Measurements from ENCODE around the gene DUS3L. TPM values are rescaled to one million over a fixed set of nuclear protein-coding genes. Genes with fewer than 3 reads are reported as not detected.

DUS3L gene
- total RNA-seq, 1 donor from 2014 or later = 42.6 TPM

DNA sequence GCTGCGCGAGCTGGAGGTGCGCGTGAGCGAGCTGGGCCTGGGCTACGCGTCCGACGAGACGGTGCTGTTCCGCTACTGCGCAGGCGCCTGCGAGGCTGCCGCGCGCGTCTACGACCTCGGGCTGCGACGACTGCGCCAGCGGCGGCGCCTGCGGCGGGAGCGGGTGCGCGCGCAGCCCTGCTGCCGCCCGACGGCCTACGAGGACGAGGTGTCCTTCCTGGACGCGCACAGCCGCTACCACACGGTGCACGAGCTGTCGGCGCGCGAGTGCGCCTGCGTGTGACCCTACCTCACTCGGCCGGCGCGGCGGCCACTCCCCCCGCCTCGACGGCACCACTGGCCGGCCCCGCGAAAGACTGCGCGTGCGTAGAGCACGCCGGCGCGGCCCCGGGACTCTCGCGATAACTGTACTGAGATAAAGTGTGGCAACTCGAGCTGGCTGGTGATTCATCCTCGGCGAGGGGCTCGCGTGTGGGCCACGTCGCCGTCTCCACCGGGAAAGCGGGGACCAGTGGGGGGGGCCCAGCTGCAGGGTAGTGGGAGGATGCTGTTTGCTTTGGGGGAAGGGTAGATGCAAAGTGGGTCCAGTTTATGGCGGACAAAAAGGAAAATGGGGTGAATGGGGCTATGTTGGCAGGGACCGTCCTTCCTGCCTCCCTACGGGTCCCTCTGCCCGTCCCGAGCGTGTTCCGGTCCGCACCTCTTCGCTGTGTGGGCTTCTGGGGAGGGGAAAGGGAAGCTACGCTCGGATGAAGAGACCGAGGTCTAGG, 37.1 kb upstream of the DUS3L start:
- peak overlapping the region; percentile 88 for H3K4me3 Mint-ChIP-seq (ENCODE audit: low read depth)
- peak overlapping the region; percentile 97 for H3K27ac Mint-ChIP-seq
- H3K9me3 Mint-ChIP-seq (ENCODE audit: low read depth) = no peaks in the 10 kb centered on the region
- TF ChIP-seq, protein P1, sequence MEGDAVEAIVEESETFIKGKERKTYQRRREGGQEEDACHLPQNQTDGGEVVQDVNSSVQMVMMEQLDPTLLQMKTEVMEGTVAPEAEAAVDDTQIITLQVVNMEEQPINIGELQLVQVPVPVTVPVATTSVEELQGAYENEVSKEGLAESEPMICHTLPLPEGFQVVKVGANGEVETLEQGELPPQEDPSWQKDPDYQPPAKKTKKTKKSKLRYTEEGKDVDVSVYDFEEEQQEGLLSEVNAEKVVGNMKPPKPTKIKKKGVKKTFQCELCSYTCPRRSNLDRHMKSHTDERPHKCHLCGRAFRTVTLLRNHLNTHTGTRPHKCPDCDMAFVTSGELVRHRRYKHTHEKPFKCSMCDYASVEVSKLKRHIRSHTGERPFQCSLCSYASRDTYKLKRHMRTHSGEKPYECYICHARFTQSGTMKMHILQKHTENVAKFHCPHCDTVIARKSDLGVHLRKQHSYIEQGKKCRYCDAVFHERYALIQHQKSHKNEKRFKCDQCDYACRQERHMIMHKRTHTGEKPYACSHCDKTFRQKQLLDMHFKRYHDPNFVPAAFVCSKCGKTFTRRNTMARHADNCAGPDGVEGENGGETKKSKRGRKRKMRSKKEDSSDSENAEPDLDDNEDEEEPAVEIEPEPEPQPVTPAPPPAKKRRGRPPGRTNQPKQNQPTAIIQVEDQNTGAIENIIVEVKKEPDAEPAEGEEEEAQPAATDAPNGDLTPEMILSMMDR (IDR thresholded peaks at IDR 0.05; ENCODE audit: unreplicated experiment) = no peak
- no peaks in the 10 kb centered on the region for H3K36me3 Mint-ChIP-seq (ENCODE audit: insufficient read depth)
- peak; percentile 95 for DNase-seq (ENCODE audit: low spot score, unreplicated experiment)
- peaks cover 4% of the 10 kb centered on the region for H3K27me3 Mint-ChIP-seq
- H3K4me1 Mint-ChIP-seq (ENCODE audit: low read depth) = peaks cover 1% of the 10 kb centered on the region

DNA sequence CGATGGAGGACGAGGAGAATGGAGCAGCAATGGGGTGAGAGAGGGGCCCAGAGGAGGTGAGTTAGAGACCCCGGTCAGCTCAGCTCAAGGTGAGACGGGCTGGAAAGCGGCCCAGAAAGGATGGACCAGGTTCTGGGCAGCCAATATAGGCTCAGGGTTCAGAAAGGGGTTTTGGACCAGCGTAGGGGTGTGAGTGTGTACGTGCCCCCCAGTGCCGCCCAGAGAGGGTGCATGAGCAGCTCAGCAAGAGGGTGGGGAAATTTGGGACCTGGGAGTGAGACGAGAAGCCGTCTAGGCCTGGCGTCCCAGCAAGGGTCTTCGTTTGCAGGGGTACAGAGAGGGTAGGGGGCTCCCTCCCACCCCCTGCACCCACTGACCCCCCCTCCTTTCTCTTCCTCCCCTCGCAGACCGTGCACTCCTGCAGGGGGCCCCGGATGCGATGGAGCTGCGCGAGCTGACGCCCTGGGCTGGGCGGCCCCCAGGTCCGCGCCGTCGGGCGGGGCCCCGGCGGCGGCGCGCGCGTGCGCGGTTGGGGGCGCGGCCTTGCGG, 36.5 kb upstream of the DUS3L start:
- TF ChIP-seq, protein P1 (IDR thresholded peaks at IDR 0.05; ENCODE audit: unreplicated experiment) = no peak
- H3K27ac Mint-ChIP-seq = peak overlapping the region; percentile 91
- no peaks in the 10 kb centered on the region for H3K36me3 Mint-ChIP-seq (ENCODE audit: insufficient read depth)
- H3K4me1 Mint-ChIP-seq (ENCODE audit: low read depth) = peaks cover 1% of the 10 kb centered on the region
- no peak for DNase-seq (ENCODE audit: low spot score, unreplicated experiment)
- peak overlapping the region; percentile 73 for H3K4me3 Mint-ChIP-seq (ENCODE audit: low read depth)
- peaks cover 4% of the 10 kb centered on the region for H3K27me3 Mint-ChIP-seq
- H3K9me3 Mint-ChIP-seq (ENCODE audit: low read depth) = no peaks in the 10 kb centered on the region

DNA sequence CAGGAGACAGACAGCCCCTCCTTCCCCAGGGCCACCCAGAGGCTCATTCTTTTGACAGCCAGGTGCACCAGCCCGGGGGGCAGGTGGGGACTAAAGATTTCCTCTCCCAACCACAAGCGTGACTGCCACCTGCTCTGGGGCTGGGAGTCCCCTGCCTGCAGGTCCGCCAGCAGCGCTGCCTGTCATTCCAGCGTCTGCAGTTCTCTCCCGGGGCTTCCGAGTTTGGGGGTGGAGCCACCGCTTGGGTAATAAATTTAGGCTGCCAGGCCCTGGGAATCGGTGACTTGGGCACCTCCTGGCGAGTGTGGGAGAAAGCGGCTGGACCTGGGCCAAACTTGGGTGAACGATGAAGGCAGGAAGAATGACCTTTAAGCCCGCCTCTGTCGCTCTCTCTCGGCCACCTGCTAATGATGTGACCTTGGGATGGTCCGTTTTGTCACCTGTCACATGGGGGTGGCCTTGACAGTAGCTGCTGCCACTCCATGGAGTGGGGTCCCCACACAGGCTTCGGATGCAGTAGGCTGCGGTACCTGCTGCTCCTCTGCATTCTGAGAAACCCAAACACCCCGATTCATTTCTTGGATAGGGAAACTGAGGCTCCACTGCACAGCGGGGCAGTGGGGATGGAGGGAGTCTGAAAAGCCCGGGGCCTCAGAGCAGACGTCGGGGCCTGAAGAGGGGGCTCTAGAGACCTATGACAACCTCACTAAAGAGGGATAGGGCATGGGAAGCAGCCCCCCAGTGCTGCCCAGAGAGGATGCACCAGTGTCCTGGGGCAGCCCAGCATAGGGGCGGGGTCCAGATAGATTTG, 35.8 kb upstream of the DUS3L start:
- Mint-ChIP-seq H3K36me3 (ENCODE audit: insufficient read depth) (no peaks in the 10 kb centered on the region), H3K4me3 (ENCODE audit: low read depth) (peak overlapping the region; percentile 73), H3K27ac (peak overlapping the region; percentile 91), H3K9me3 (ENCODE audit: low read depth) (no peaks in the 10 kb centered on the region), H3K4me1 (ENCODE audit: low read depth) (peaks cover 1% of the 10 kb centered on the region), H3K27me3 (no peaks in the 10 kb centered on the region)
- TF ChIP-seq, protein P1 (IDR thresholded peaks at IDR 0.05; ENCODE audit: unreplicated experiment) = no peak
- DNase-seq (ENCODE audit: low spot score, unreplicated experiment) = no peak

DNA sequence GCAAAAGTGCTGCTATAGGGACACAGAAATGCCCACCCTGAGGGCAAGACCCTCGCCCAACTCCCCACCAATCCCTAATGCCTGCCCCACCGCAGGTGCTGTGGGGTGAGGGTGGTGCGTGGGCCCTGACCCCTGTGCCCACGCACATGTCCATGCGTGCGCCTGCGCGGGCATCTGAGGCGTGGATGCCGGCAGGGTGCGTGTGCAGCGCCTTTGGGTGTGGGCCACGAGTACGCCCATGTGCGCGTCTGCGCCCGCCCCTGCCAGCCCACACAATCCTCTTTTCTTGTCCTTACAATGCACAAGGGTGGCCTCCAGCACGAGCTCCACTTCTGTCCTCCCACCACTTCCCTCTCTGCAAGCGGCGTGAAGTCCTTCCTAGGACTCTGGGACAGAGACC, 34.2 kb upstream of the DUS3L start:
- Mint-ChIP-seq H3K27ac (no peak overlapping the region), H3K9me3 (ENCODE audit: low read depth) (no peaks in the 10 kb centered on the region), H3K4me3 (ENCODE audit: low read depth) (no peak overlapping the region), H3K36me3 (ENCODE audit: insufficient read depth) (no peaks in the 10 kb centered on the region), H3K27me3 (peaks cover 2% of the 10 kb centered on the region), H3K4me1 (ENCODE audit: low read depth) (peaks cover 1% of the 10 kb centered on the region)
- DNase-seq (ENCODE audit: low spot score, unreplicated experiment) = no peak
- TF ChIP-seq, protein P1 (IDR thresholded peaks at IDR 0.05; ENCODE audit: unreplicated experiment) = no peak

DNA sequence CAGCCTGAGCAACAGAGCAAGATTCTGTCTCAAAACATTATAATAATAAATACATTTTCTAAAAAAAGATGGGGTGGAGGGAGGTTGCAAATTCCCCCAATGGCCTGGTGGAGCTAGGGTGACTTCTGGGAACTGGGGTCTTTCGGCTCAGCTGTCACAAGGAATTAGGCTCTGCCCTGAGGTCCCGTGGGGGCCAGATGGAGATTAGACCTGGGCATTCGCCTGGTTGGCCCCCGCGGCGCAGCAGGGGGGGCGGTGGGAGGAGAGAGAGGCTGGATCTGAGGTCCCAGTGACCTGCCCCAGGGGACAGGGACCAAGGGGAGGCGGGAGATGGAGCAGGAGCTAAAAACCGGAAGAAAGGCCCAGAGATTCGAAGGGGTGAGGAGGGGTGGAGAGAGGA, 33.8 kb upstream of the DUS3L start:
- no peak overlapping the region for H3K27ac Mint-ChIP-seq
- H3K9me3 Mint-ChIP-seq (ENCODE audit: low read depth) = no peaks in the 10 kb centered on the region
- no peak for DNase-seq (ENCODE audit: low spot score, unreplicated experiment)
- H3K27me3 Mint-ChIP-seq = peaks cover 2% of the 10 kb centered on the region
- TF ChIP-seq, protein P1 (IDR thresholded peaks at IDR 0.05; ENCODE audit: unreplicated experiment) = no peak
- peaks cover 1% of the 10 kb centered on the region for H3K4me1 Mint-ChIP-seq (ENCODE audit: low read depth)
- no peaks in the 10 kb centered on the region for H3K36me3 Mint-ChIP-seq (ENCODE audit: insufficient read depth)
- no peak overlapping the region for H3K4me3 Mint-ChIP-seq (ENCODE audit: low read depth)

All from progenitor cell of endocrine pancreas (in vitro differentiated cells).